Astrocyte of the spinal cord (primary cell): ENCODE measurements around the gene NXN.
"Not testable (repeated sequence)": the region's sequence is repeated elsewhere in the genome, so short reads cannot be mapped to it uniquely, and the experiment has no call there.

Experiments used
- DNase-seq: peaks from one replicate; pipeline ENCODE4 v3.0.0; 2011; ENCODE audit warnings: low read depth, low spot score
- H3K4me3 ChIP-seq: 2 replicates; pipeline ENCODE4 v1.5.1; 2011; ENCODE audit warnings: low read depth, mild to moderate bottlenecking, low read length, moderate library complexity
- CTCF ChIP-seq: IDR thresholded peaks from 2 replicates; pipeline ENCODE4 v1.5.1; 2012; ENCODE audit warnings: low read depth, mild to moderate bottlenecking, low read length, inconsistent platforms
- in situ Hi-C: cut with HindIII; loops from 2 replicates; pipeline ENCODE4 v1.10.0; 2017; ENCODE audit warnings: low sequenced_read_pairs

The NXN gene

GRCh38 chr17:980406-981291, 1.1 kb upstream of the NXN start:
- H3K4me3 ChIP-seq, result peak overlapping the region; percentile 48
- DNase-seq, result peak; percentile 86
- peak; percentile 73 for TF ChIP-seq CTCF
- in situ Hi-C loops, result no loop called here

GRCh38 chr17:979212-979538, 401 bp downstream of the NXN start:
- in situ Hi-C loops, result no loop called here
- DNase-seq, result no peak
- TF ChIP-seq CTCF, result no peak
- H3K4me3 ChIP-seq, result peak overlapping the region; percentile 65

GRCh38 chr17:978103-979093, 1.2 kb downstream of the NXN start:
- peak overlapping the region; percentile 65 for H3K4me3 ChIP-seq
- peak; percentile 15 for DNase-seq
- TF ChIP-seq CTCF, result no peak
- in situ Hi-C loops, result no loop called here

- no peak for DNase-seq
- in situ Hi-C loops, result no loop called here
- TF ChIP-seq CTCF, result no peak
- H3K4me3 ChIP-seq, result no peak overlapping the region
Observed at GRCh38 chr17:977166-977565, 2.4 kb downstream of the NXN start.

- in situ Hi-C loops, result no loop called here
- no peak overlapping the region for H3K4me3 ChIP-seq
- TF ChIP-seq CTCF, result no peak
- no peak for DNase-seq
Observed at GRCh38 chr17:976312-976711, 3.3 kb downstream of the NXN start.

- TF ChIP-seq CTCF, result no peak
- no peak overlapping the region for H3K4me3 ChIP-seq
- in situ Hi-C loops, result no loop called here
- DNase-seq, result no peak
Observed at GRCh38 chr17:975371-975915, 4.1 kb downstream of the NXN start.

GRCh38 chr17:974778-975177, 4.8 kb downstream of the NXN start:
- in situ Hi-C loops, H3K4me3 ChIP-seq, DNase-seq: not testable (repeated sequence)
